22Rv1 (cell line): ENCODE measurements around the gene CCDC34.

ENCODE experiments used
- CTCF ChIP-seq: fragments of 450-650 bp; IDR thresholded peaks from 2 replicates; pipeline ENCODE4 v1.5.1; 2017; ENCODE audit warnings: mild to moderate bottlenecking
- ZFX ChIP-seq: fragments of 450-650 bp; IDR thresholded peaks from 2 replicates; pipeline ENCODE4 v1.6.1; 2017; ENCODE audit warnings: antibody characterized with exemption, borderline replicate concordance

GRCh38 chr11:27310182-27310581 lies 52.8 kb downstream of the CCDC34 start:
- TF ChIP-seq CTCF (no peak), ZFX (no peak)
